ENCODE data around the gene ZNF710.

ZNF710 gene

DNA sequence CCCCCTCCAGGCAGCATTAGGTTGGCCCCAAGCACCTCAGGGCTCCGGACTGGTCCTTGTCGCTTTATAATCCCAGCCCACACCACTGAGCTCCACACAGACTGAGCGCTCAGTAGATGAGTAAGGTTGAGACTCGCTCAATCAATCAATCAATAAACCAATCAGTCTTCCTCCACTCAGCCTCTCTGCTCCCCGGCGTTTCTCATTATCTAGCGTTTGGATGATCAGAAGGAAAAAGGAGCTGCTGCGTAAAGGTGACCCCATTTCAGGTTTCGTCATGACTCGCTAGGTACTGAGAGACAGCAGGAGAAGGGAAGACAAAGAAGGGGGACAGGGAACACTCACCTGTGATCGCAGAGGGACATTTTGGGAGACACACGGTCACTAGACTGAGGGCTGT is 41.2 kb downstream of the ZNF710 start:
- DNase-seq: no peak

DNA sequence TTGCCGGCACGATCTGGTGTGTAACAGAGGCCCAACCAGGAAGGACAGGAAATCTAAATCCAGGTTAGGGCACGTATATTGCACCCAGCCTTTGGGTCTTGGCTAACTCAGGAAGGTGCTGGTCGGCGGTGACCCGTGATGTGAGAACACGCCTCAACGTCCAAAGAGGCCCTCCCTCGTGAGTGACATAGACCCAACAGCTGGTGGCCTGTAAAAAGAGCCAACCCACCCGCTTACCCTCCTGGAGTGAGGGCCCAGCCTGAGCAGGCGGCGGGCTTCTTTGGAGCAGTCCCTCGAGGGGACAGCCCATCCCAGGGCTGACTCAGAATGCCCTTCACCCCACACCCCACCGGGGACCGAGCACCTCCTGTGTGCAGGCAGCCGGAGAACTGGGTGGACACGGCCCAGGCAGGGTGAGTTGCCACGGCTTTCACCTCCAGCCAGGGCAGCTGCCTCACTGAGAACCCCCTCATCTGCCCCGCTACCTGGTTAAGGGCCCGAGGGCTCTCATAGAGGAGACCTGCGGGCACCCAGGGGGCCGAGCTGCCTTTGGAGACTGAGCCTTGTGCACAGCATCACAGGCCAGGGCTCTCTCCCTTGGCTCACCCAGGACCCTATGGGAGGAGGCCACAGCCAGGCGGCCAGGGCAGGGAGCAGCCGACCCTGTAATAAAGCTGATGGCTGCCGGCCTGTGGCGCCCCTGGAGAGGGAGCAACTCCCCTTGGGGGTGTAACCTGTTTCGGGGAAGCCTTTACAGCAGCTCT is 41.8 kb downstream of the ZNF710 start:
- no peak for DNase-seq

DNA sequence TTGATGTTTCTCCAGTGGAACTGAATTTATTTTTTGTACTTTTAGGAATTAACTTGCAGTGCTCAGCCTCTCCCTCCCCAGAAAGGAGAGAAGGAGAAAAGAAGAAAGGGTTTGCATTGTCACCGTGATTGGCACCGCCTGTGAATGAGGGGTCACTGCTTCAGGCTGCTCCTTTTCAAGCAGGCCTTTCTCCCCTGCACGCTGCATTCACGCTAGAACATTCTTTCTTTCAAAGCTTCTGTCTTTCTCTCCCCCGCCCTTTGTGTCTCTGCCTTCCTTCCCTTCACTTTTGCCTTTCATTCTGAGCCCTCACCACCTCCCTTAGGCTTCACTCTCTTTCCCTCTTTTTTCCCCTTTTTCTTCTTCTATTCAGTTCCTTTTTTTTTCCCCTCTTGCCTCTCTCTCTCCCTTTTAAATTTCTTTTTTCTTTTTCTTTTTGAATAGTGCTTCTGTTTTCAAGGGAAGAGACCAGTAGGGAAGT is 42.4 kb downstream of the ZNF710 start:
- no peak for DNase-seq

DNA sequence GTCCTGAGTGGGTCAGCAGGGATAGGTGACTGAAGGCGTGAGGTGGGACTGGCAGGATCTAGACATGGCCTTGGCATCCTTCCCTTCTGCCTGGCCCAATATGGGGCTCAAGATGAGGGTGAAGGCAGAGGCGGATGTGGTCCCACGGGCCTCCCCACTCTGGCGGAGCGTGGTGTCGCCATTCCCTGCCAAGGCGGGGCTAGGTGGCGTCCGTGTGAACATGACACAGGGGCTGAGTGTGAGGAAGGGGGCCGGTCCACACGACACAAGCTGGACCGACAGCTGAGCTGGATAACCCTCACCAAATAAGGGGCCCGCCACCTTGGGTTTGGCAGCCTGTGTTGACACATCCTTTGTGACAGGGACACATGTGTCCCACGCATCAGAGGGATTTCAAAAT is 43.1 kb downstream of the ZNF710 start:
- no peak for DNase-seq

DNA sequence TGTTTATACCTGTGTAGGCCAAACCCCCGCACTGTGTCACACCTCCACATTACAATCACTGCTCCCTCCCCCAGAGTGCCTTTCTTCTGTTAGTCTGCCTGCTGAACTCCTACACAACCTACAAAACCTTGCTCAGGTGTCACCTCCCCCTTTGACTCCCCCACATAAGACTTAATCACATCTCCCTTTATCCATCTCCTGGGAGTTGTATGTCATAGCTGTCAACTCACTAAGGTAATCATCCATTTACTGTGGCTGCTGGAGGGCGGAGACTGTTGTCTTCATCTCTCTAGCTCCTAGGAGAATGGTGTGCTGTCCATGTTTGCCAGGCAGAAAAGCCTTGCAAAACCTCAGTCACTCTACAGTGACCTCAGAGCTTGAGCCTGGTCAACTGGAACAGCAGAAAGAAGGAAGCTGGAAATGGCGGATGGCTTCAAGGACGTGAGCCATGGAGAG is 43.8 kb downstream of the ZNF710 start:
- DNase-seq: no peak

DNA sequence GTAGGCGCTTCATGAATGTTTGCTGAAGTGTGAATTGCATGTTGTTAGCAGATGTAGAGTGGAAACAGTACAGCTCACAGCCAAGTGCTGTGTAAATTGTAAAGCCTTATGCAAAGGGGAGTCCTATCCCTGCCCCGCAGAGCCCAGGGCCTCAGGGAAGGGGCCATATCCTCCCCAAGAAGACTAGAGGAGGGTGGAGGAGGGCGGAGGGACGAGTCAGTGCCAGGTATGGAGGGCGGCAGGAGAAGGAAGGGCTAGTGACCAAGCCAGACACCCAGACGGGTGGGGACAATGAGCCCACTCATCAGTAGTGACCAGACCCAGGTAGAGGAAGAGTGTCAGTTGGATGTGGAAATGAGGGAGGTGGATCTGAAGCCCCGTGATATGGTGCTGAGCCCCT is 45.2 kb downstream of the ZNF710 start:
- no peak for DNase-seq

DNA sequence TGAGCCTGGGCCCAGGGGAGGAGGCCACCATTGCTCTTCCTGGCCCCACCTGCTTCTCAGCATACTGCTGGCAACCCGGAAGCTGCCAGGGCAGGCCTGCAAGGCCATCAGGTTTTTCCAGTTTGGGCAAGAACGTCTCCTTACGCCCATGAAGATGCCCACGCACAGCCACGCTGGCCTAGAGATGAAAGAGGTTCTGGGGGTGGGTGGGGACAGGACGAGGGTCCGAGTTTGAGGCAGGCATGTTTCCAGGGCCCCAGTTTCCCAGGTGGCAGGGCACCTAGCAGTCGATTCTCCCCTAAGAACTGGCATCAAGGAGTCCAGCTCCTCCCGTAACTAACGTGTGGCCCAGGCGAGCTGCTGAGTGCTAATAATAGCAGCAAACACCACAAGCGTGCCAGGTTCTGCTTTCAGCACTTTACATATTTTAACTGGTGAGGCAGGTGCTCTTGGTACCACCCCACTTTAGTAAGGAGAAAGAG is 45.8 kb downstream of the ZNF710 start:
- DNase-seq: no peak

DNA sequence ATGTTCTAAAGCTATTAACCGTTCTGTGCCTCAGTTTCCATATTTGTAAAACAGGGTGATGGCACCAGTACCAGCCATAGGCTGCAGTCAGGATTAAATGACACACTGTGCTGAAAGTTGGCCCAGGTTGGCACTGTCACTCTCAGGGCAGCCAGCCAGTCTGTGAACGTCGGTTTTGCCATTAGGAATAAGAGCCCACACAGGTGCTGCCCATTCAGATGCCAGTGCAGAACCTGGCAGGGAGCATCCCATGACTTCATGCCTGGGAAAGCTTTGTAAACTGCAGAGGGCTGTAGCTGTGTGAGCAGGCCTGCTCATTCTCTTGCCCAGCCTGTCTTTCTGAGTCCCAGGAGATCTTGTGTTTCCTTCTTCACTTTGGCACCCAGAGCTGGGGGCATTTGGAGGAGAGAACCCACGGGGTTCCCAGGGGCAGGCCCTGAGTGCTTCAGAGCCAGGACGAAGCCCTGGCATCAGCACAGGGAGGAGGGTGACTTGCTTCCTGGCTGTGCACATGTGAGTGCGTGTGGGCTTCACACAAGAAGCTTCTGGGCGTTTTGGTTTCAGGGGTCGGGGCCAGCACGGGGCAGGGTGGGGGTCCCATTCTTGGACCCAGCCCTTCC is 46.9 kb downstream of the ZNF710 start:
- no peak for DNase-seq

DNA sequence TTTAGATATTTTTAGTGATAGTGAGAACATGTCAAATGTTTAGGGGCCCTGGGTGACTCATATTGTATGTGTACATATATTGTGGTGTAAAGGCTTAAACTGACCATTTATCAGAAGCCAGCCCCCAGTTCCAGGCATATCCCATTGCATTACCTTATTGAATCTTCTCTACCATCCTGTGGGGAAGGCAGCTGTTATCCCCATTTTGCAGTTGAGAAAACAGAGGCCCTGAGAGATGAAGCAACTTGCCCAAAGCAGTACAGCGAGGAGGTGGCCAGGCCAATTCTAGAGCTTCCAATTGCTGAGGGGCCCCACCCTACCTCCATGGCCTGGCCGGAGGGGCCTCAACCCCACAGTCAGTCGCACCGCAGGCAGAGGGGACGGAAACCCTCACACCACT is 47.9 kb downstream of the ZNF710 start:
- no peak for DNase-seq

DNA sequence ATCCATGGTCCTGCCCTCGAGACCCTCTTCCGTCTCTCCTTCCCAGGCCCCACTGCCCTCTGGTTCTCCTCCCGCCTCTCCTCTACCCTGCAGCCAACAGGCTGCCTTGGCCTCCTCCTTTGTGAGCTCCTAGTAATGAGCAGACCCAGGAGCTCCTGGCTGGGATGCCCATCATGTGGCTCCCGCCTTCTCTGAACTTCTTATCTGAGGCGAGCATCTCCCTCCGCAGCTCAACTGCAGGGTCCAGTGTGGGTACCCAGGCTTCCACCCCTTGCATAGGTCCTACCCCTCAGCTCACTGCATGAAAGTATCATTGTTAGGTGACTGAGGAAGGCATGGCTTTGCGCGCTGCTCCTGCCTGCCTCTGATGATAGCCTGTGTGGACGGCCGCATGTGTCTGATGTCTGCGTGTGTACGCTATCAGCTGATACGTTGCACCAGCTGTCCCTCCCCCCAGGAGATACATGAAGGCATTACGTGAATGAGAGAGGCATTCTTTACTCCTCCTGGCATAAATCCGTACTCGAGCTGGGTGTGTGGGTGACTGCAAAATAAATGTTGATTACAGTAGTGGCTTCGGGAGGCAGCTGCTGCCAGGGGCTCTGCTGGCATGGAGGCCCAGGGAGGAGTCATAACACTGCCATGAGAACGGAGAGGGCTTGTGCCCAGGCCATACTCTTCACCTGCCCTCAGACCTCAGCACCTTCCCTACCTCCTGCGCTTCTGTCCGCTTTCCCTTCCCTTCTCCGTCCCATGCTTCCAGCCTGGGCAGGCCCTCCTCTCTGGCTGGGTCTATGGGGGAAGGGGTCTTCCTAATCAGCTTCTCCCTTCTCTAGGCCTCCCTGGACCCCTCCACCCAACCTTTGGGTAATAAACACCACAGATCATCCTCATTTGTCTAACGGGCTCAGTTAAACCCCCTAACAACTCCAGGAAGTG is 48.8 kb downstream of the ZNF710 start:
- no peak for DNase-seq

DNA sequence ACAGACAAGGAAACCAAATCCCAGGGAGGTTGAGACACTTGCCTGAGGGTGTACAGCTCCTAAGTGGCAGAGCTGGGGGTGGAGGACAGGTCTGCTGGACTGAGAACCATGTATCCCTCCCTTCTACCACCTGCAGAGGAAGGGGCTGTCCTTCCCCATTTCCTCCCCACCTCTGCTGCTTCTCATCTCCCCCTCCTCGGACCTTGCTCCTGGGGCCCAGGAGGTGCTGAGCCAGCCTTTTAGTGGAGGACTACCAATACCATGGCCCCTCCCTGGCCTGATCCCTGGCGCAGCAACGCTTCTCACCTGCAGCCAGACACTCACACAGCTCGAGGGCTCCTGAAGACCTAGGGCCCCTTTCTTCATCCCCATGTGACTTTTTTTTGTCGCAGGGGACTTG is 50.8 kb downstream of the ZNF710 start:
- no peak for DNase-seq

DNA sequence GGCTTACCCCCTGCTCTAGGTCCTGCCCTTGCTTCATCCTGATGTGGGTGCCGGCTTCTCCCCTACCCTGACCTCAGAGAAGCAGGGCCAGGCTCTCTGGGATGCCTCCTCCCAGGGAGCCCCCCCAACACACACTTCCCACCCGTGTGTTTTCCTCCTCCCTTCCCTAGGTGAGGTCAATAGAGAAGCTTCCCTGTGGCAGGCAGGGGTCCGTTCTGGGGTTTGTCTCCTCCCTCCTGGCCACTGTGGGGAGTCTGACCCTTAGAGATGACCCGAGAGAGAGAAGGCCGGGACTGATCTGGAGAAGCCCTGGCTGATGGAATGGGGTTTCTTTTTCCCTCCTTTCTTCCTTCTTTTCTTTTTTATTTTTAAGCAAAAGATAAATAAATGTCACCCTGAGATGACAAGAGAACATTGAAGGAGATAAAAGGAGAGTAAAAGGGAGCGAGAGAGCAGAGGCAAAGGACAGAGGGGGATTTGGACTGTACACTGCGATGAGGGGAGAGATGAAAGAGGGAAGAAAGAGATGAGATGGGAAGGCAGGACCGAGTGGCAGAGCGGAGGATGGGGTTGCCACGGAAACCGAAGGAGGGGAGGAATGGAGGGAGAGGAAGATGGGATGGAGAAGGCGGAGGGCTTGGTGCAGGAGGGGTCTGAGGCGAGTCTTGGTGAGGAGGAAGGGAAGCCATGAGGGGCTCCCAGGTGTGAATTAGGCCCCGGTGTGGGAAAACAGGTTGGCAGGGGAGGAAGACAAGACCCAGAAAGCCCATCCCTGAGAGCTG is 52.8 kb downstream of the ZNF710 start:
- no peak for DNase-seq

DNA sequence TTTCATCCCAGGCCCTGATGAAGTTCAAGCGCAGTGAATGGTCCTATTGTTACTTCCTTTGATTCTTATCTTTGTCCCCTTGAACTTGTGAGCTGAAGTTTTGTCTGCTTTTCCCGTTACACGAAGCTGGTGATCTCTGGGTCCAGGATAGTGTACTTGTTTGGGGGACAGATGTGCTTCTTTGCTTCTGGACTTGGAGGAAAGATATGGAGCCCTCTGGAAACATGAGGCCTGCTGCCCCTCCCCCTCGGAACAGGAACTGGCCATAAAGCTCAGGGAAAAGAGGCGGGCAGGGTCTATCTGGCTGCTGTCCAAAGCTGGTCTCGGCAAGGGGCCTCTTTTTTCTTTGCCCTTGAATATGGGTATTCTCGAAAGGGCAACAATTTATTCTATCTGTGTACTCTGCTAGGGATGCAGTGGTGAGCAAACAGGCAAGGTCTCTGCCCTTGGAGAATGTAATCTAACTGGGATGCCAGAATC is 53.5 kb downstream of the ZNF710 start:
- DNase-seq: no peak

DNA sequence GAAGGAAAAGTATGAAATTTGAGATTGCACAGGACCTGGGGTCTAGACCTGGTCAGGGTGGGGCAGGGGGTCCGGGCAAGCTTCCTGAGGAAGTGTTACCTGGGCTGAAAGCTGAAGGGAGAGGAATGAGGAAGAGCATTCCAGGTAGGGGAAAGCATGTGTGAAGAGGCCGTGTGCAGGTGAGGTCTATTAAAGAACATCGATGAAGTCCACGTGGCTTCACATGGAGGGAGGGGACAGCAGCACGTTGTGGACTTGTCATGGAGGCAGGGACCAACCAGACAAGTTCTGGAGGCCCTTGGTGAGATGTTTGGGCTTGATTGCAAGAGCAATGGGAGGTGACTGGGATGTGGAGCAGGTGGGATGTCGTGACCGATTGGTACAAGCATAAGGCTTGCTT is 54.1 kb downstream of the ZNF710 start:
- DNase-seq: no peak

DNA sequence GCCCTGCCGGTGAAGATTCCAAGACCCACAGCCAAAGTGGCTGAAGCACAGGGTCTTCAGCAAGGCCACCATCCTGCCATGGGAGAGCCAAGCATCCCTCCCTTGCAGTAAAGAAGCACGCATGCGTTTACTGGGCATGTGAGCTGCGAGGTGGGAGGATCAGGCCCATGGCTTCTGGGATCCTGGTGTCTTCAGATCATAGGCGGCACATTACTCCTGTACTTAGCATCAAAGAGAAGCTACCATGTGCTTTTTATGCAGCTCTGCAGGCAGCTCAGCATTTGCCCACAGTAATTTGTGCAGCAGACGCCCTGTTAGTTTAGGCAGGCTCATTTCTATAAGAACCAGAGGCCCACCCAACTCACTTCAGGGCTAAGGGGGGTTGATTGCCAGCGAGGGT is 55.4 kb downstream of the ZNF710 start:
- DNase-seq: no peak

DNA sequence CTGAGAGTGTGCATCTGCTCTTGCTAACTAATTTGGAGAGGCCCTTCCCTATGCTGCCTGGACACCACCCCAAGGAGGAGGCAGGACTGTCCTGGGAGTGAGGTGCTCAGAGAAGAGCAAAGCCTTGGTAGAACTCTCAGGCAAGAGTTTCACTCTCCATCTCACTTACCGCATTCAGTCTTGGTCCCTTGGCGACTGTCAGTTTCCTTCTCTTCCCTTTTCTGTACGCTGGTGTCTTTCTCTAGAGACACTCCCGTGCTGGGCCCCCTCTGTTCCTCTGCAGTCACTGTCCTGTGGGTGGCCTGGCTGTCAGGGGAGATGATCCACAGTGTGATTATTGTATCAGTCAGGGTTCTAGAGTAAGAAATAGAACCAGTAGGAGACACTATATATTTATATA is 57.2 kb downstream of the ZNF710 start:
- DNase-seq: no peak

DNA sequence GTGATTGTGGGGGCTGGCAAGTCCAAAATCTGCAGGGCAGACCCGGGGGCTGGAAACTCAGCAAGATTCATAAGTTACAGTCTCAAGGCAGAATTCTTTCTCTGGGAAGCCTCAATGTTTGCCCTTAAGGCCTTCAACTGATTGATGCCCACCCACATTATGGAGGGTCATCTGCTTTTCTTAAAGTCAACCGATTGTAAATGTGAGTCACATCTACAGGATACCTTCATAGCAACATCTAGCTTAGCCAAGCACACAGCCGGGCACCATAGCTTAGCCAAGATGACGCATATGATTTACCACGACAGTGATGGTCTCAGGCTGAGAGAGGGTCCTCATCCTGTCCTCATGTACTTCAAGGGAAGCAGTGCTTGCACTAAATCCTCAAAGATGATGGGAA is 57.7 kb downstream of the ZNF710 start:
- no peak for DNase-seq

DNA sequence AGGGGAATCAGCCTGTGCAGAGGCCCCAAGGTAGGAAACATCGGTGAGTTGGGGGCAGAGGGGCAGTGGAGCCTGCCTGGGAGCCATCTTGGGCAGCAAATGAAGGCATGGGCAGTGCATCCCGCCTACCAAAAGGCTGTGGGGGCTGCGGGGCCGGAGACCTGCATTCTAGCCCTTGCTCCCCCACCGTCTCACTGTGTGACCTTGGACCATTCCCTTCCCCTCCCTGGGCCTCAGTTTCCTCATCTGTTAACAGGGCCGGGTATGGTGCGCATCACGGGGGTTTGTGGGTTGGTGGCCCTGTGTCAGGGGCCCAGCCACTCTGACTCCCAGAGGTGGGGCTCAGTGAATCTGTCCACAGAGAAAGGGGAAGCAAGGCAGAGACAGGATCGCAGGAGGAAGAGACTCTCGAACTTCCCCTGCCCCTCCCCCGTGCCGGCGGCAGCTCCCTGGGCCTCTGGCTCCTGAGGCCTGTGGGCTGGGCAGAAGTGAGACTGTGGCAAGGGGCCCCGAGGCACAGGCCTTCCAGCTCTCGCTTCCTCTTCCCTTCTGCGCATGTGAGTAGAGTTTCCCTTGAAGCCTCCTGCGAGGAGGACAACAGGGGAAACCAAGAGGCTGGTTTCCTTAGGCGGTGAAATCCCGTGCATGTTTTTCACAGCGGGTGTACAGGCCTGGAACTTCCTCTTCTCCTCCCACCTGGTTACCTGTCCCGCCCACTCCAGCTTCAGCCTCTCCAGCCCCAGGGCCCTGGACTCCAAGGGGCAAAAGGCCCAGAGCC is 58.3 kb downstream of the ZNF710 start:
- DNase-seq: peak; percentile 89

DNA sequence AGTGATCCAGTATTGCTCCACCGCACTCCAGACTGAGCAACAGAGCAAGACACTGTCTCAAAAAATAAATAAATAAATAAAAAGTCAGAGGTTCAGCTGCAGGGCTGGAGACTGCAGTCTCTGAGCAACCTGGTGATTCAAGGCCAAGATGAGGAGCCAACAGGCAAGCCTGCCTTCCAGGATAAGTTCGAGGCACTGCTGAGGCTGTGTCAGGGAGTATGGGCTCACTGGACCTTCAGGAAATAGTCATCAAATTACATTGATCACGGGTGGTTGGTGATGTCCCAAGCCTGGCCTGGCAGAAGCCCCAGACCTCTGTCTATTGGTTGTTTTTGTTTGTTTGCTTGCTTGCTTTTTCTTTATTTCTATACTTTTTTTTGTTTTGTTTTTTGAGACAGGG is 59.7 kb downstream of the ZNF710 start:
- DNase-seq: no peak

DNA sequence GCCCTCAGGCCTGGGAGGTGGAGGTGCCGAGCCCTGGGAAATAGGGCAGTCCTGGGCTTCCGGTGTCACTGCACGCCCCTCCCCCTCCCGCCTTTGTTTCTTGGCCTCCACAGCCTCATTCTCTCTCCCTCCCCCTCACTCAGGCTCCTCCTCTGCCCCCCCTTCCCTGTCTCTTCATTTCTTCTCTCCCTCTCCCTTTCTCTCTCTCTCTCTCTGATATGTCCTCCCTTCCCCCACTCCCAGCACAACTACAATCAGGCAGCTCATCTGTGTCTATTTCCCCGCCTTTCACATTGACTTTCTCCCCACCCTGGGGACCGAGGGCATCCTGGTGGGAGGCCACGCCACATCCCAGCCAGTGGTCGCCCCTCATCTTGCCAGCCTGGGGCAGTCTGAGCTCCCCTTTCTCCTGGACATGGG is 60.9 kb downstream of the ZNF710 start:
- peak; percentile 32 for DNase-seq

DNA sequence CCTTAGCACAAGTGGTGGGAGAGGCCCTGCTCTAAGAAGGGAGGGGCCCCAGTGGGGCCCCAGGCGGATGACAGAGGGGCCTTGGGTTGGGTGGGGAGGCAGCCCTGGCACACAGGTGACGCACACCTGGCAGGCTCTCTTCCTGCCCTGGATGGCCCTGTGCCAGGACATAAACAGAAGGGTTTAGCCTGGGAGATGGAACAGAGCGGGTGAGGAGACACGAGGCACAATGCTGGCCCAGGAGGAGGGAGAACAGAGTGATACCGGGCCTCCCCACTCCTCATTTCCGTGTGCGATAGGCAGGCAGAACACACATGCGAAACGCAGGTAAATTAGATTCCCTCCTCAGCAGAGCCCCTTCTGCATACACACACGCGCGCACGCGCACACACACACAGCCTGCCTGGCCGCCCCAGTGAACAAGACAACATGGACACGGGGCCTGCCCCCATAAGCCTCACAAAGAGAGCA is 61.4 kb downstream of the ZNF710 start:
- DNase-seq: no peak

All from activated CD4-positive, alpha-beta T cell treated with anti-CD3 and anti-CD28 coated beads, Interleukin-2, amount 50 U/mL, for 16 hours (primary cell).